HG03045 (cell line): ENCODE data around the gene ZSWIM1.

ENCODE experiments used
- ATAC-seq: cut with Tn5 transposase; IDR thresholded peaks from one replicate; pipeline ENCODE4 v1.9.1; 2021; ENCODE audit warnings: mild to moderate bottlenecking, moderate library complexity; ENCODE audit not compliant: unreplicated experiment

ZSWIM1 gene

DNA sequence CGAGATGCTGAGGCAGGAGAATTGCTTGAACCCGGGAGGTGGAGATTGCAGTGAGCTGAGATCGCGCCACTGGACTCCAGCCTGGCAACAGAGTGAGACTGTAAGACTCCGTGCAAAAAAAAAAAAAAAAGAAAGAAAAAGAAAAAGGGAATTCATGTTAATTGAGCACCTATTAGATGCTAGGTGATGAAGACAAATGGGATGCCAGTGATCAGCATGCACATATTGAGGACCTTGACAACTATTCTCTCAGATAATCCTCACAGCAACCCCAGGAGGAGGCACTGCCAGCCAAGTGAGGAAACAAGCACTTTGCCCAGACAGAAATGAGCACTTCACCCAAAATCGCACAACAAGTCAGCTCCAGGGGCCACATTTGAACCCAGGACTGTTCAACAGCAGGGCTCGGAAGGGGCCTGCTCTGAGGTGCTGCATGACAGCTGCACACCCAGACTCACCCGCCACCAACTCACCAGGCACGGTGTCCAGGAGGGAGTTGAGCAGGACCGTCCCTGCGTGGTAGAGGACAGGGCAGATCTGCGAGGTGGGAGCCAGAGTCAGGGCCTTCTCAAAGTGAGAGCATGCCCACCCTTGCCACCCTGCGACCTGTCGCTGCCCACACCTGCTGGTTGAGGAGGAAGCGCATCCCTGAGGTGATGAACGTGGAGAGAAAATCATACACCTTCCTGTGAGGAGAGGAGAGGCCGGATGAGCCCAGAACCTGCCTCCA is 26.4 kb downstream of the ZSWIM1 start:
- ATAC-seq: no peak

DNA sequence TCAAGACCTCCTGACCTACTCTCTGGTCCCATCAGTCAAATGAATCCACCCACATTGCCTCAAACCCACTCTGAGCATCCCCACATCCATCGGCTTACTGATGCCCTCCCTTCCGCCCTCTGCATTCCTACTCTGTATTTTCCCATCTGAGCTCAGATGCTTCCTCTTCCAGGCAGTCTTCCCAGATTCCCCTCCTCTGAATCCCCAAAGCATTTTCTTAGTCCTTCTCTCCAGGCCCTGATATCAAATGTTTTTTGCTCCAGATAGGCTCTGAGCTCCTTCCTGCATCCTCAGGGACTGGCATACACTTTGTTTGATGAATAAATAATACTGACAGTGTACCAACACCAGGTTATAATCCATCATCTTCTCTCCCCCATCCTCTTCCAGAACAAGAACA is 27.1 kb downstream of the ZSWIM1 start:
- ATAC-seq: no peak

GRCh38 chr20:45909336-45909808 is 28.3 kb downstream of the ZSWIM1 start:
- no peak for ATAC-seq

- ATAC-seq: no peak
These were observed 29.0 kb downstream of the ZSWIM1 start for GRCh38 chr20:45909817-45910669.

DNA sequence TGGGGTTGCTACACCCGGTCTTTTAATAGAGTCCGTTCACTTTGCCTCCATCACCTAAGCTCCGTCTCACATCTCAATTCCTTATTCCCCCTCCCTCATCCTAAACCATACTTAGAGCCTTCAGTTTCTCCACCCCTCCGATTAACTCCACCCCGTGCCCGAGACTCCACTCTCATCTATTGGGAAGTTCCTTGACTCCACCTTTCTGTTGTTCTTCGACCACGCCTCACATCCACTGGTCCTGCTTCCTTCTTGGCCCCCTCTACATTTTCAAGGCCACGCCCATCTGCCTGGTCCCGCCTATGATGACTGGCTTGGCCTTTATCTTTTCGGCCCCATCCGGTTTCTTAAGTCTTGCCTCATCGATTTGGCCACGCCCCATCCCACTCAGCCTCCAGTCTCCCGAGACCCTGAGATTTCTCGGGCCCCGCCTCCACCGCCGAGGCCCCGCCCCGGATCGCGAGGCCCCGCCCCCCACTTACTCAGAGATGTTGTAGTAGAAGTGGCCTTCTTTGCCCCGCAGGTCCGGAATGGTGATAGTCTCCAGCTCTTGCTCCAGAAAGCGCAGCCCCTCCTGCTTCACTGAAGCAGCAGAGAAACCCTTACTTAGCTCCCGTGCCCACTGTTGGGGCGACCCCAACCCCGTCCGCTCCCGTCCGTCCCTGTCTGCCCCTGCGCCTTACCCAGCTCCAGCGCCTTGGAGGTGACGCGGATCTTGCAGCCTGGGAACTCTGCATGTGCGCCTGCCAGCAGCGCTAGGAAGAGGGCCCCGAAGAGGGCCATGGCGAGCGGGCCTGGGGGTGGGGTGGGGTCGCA is 29.9 kb downstream of the ZSWIM1 start:
- ATAC-seq: peak; percentile 86

DNA sequence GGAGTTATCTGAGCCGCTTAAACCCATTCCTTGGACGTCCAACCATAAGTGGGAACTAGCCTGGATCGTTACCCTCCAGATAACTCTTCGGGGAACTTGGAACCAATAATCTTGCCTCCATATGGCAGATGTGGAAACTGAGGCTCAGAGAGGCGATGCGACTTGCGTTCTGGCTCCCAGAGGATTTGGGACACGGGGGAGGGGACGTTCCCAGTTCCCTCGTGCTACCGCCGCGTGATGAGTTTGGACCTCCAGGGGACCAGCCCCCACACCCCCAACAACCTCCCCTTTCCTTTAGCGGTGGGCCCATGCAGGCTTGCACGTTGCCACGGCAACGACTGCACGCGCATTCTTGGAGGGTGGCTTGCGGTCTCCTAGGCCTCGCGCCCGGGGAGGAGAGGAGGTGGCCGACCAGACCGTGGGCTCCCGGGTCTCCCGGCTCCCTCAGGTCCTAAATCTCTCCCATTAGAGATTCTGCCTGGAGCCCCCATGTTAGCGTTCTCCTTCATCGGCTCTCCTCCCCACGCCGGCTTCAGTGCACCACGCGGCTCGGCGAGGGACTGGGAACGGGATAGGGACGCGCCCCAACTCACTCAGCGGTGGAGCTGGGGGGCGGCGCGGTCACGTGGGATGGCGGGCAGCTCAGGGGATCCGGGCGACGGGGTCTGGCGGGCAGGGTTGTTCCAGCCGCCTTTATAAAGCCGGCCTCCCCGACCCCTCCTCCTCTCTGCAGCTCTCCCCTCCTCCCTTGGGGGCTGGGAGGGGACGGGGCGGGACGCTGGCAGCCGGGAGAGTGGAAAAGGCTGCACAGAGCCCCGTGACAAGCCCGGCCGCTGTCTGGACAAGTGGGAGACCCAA is 30.7 kb downstream of the ZSWIM1 start, which contains the start of gene PLTP:
Gene PLTP (minus strand): TSS at position 670 of the 858 bp plus-strand sequence. CDS start 703 bp downstream, outside the sequence.
- no peak for ATAC-seq

DNA sequence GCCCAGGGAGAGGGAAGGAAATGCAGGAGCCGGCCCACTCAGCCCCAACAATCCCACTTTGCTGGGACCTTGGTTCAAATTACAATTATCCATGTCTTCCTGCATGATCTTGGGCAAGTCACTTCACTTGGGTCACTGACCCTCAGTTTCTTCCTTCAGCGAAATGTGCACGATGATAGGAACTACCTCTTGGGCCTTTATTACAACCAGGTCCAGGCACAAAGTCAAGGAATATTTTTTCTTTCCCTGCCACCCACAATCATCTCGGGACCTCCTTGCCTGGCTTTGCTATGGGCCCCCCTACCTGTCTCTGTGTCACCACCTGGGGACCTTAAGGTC is 31.3 kb downstream of the ZSWIM1 start:
- ATAC-seq: no peak

- ATAC-seq: no peak
These were observed 32.1 kb downstream of the ZSWIM1 start for GRCh38 chr20:45913116-45913515.

DNA sequence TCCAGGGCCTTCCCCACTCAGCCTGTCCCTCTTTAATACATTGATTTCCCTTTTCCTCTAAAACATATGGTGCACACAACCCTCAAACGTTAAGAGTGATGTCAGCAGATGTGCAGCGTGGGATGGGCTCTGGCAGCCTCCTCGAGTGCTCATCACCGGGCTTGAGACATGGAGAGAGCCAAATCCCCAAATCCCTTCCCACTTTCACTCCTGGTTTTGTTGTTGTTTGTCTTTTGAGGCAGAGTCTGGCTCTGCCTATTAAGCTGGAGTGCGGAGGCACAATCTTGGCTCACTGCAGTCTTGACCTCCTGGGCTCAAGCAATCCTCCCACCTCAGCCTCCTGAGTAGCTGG is 36.7 kb downstream of the ZSWIM1 start:
- no peak for ATAC-seq

DNA sequence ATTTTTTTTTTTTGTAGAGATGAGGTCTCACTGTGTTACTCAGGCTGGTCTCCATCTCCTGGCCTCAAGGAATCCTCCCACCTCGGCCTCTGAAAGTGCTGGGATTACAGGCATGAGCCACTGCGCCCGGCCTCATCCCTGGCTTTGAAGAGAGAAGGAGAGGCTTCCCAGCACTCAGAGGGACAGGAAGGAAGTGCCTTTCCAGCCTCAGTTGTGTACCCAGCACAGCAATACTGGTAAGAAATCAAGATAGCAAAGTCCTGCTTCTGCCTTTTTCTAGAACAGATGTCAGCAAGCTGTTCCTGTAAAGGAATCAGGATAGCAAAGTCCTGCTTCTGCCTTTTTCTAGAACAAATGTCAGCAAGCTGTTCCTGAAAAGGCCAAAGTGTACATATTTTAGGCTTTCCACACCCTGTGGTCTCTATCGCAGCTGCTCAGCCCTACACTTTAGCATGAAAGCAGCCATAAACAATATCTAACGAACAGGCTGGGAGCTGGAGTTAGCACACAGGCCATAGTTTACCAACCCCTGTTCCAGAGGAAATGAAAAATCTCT is 37.2 kb downstream of the ZSWIM1 start:
- no peak for ATAC-seq

GRCh38 chr20:45918779-45919537 is 37.9 kb downstream of the ZSWIM1 start:
- ATAC-seq: no peak

DNA sequence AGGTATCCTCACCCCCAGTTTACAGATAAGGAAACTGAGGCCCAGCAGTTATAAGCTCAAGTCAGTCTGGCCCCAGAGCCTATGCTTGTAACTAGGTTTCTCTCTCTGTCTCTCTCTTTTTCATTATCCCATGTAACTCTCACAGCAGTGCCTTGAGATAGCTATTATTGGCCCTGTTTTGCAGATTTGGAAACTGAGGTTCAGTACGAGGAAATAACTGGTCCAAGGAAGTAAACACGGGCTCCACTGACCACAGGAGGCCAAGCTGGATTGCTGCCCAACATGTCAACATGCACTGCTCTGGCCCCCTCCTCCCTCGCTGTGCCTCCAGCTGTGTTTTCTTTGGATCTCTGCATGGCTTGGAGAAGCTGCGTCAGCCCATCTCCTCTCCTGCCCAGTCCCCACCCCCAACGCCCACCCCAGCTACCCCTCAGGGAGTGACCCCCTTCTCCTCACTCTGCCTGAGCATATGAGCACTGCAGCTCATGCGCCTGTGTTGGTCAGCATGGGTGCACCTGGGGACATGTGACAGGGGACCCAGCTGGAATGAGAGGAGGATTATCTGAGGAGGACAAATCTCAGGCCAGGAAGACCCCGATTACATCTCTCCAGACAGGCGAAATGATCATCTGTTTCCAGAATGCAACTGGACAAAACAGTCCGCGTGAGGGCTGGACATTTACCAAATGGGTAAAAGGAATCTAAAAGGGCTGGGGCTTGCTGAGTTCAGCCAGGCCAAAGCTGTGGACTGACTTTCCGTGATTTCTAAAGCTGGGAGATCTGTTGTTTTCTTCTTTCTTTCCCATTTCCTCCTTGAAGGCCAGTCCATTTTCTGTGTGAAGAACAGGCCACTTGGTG is 38.7 kb downstream of the ZSWIM1 start:
- no peak for ATAC-seq

DNA sequence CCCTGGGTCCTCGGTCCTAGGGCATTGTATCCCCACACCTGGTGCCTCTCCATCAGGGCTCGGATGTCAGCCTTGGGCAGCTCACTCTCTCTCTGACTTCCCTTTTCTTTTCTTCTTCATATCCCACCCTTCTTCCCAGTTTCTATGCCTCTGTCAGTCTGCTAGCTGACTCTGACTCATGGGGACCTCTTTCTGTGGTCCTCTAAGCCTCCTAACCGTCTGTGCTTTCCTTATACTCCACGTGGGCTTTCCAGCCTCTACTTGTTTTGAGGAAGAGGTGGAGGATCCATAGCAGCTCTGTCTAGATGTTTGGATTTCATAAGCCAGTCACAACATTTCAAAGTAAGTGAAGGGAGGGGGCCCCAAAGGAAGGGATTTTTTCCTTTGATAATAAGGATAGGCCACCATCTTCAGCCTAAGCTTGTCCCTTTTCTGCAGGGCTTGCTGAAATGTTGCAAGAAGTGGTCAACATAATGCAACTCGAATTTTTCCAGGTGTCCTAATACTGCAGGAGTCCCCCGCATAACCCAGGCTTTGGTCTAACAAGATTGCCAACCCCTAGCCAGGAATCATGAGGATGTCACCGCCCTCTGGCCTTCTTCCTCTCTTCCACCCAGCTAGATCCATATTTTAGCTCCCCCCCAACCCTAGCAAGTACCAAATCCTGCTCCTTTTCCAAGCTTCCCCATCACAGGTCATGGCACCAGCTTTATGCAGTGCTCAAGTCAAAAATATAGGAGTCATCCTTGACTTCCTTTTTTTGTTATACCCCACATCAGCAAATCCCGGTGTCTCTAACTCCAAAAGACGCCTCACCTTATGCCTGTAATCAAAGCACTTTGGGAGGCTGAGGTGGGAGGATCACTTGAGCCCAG is 39.7 kb downstream of the ZSWIM1 start:
- no peak for ATAC-seq

GRCh38 chr20:45921337-45922189 is 40.5 kb downstream of the ZSWIM1 start:
- ATAC-seq: no peak

- no peak for ATAC-seq
These were observed 43.6 kb downstream of the ZSWIM1 start for GRCh38 chr20:45924391-45925261.
